ENCODE results near the gene TMC4.

GRCh38 chr19:54179262-54179852 is 6.4 kb upstream of the TMC4 start:
- no peak for TF ChIP-seq POLR2A (IDR thresholded peaks at IDR 0.05)
- TF ChIP-seq, protein P1, sequence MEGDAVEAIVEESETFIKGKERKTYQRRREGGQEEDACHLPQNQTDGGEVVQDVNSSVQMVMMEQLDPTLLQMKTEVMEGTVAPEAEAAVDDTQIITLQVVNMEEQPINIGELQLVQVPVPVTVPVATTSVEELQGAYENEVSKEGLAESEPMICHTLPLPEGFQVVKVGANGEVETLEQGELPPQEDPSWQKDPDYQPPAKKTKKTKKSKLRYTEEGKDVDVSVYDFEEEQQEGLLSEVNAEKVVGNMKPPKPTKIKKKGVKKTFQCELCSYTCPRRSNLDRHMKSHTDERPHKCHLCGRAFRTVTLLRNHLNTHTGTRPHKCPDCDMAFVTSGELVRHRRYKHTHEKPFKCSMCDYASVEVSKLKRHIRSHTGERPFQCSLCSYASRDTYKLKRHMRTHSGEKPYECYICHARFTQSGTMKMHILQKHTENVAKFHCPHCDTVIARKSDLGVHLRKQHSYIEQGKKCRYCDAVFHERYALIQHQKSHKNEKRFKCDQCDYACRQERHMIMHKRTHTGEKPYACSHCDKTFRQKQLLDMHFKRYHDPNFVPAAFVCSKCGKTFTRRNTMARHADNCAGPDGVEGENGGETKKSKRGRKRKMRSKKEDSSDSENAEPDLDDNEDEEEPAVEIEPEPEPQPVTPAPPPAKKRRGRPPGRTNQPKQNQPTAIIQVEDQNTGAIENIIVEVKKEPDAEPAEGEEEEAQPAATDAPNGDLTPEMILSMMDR (IDR thresholded peaks at IDR 0.05) = no peak

All from adrenal gland (tissue), 5 donors.